AG09309 (cell line): ENCODE data around the gene GPR39.

Experiments used
- DNase-seq: peaks from one replicate; pipeline ENCODE4 v3.0.0-alpha.2; 2010; ENCODE audit warnings: low read depth
- H3K4me3 ChIP-seq: 2 replicates; pipeline ENCODE4 v1.5.1; 2011; ENCODE audit warnings: mild to moderate bottlenecking, low read depth, low read length, moderate library complexity; ENCODE audit not compliant: control insufficient read depth
- TF ChIP-seq, protein P1 (sequence below): IDR thresholded peaks from 2 replicates; pipeline ENCODE4 v1.5.1; 2011; ENCODE audit warnings: mild to moderate bottlenecking, low read depth, low read length, inconsistent platforms; ENCODE audit not compliant: insufficient read depth, control insufficient read depth; ENCODE audit errors: missing control alignments

GPR39 gene

DNA sequence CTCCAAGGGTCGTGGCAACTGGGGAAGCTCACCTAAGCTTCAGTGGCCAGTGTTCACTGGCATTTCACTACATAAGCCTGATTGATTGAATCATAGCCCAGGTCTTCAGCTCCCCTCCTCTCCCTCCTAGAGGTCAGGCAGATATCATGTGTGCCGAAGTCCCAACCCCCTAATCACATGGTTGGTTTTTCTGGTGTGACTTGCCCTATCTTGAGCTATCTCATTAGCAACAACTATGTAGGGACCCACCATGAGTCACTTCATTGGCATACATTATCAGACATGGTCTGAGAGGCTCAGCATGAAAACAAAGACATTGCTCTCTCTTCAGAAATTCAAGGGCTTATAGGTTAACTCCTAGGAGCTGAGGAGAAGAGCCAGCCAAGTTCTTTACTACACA is 176.6 kb downstream of the GPR39 start:
- TF ChIP-seq, protein P1, sequence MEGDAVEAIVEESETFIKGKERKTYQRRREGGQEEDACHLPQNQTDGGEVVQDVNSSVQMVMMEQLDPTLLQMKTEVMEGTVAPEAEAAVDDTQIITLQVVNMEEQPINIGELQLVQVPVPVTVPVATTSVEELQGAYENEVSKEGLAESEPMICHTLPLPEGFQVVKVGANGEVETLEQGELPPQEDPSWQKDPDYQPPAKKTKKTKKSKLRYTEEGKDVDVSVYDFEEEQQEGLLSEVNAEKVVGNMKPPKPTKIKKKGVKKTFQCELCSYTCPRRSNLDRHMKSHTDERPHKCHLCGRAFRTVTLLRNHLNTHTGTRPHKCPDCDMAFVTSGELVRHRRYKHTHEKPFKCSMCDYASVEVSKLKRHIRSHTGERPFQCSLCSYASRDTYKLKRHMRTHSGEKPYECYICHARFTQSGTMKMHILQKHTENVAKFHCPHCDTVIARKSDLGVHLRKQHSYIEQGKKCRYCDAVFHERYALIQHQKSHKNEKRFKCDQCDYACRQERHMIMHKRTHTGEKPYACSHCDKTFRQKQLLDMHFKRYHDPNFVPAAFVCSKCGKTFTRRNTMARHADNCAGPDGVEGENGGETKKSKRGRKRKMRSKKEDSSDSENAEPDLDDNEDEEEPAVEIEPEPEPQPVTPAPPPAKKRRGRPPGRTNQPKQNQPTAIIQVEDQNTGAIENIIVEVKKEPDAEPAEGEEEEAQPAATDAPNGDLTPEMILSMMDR = no peak
- DNase-seq = no peak
- H3K4me3 ChIP-seq = no peak overlapping the region

DNA sequence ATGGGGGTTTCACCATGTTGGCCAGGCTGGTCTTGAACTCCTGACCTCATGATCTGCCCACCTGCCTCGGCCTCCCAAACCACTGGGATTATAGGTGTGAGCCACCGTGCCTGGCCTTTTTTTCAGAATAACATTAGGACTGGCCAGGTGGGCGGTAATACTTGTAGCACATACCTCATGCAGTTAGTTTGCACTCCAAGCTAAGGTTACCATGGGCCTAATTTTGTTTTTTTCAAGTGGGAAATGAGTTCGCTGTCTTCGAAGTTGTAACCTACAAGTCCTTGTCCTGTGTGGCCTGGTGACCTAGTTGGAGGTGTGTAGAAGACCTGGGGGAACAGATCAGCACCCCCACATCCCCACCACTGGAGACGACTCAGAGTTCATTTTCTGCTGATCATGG is 178.6 kb downstream of the GPR39 start:
- no peak for DNase-seq
- TF ChIP-seq, protein P1 = no peak
- H3K4me3 ChIP-seq = no peak overlapping the region

DNA sequence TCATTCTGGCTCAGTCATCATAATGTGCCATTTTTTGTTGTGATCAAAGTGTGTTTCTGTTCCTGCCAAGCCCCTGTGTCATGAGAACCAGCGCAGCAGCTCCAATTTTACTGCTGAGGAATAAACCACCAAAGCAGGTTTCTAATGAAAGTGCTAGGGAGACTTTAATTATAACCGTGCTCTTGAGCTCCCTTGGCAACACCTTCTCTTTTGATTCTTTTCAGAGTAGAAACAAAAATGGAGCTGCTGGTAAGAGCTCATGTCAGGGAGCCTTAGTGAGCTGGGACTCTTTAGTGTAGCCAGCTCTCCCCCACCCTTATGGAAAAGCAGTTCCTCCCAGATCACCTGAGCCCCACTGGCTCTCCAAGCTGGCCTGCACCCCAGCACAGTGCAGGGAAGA is 179.1 kb downstream of the GPR39 start:
- no peak overlapping the region for H3K4me3 ChIP-seq
- no peak for DNase-seq
- TF ChIP-seq, protein P1 = no peak

DNA sequence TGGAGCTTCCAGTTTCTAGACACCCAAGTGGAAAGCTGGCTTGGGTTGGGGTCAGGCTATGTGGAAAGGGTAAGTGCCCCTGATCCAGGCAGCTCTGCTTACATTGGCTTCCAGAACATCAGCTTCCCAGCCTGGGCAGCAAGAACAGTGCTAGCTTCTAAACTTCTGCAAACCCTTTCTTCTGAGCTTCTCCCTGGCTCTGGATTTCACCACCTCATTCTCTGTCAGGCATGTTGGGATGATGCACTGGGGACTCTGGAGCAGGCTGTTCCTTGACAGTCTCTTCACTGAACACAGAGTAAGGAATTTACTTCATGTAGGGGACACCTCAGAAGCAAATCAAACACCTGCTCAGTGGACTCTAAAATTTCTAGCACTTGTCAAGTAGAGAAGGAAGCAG is 180.6 kb downstream of the GPR39 start:
- TF ChIP-seq, protein P1 = no peak
- no peak overlapping the region for H3K4me3 ChIP-seq
- no peak for DNase-seq

DNA sequence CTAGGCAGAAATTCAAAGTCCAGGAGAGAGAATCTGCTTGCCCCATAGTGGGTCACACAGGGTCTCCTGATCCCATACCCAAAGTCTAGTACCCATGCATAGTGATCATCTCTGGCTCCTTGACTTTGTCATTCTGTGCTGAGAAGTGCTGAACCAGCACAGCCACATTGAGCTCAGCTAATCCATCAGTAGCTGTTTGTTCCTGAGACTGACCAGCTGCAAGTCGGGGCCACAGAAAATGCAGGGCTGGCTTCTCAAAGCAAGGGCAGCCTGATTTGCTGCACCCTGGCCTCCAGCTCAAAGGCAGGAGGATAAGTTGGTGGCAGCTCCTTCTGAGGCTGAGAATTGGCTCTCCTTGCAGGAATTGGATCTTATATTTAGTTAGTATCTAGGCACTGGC is 181.2 kb downstream of the GPR39 start:
- TF ChIP-seq, protein P1 = no peak
- no peak overlapping the region for H3K4me3 ChIP-seq
- DNase-seq = no peak

DNA sequence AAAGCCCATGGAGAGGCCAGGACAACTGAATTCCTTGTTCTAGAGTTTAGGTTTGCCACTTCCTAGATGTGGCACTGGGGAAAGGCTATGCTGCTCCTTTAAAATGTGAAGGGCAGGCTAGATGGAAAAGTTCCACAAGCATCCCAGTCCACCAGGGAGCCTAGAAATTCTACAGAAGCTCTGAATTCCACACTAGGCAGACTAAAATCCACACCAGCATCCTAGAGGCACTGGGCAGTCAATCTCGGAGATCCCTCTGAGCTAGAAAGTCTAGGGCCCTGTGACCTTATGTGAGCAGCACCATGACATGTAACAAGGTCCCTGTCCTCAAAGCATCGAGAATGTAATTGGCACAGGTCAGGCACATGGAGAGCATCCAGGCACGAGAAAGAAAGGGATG is 181.9 kb downstream of the GPR39 start:
- TF ChIP-seq, protein P1 = no peak
- H3K4me3 ChIP-seq = no peak overlapping the region
- no peak for DNase-seq

DNA sequence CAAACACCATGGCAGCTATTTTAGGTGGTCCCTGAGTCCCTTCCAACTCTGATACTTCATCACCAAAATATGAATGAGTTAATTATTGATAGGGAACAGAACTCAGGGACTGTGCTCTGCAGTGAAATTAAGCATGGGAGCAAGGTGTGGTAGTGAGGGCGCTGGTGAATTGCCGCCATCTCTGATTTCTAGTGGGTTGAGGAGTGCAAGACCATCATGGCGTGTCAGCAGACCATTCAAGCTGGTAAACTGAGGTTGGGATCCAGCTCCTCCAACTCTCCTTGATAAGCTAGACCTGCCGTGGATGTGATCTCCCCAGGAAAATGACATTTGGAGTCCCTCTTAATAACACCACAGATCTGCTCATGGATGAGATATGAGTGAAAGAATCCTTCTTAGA is 183.0 kb downstream of the GPR39 start:
- no peak for DNase-seq
- no peak overlapping the region for H3K4me3 ChIP-seq
- TF ChIP-seq, protein P1 = no peak
